ENCODE measurements around the gene COMMD9.

Gene COMMD9

GRCh38 chr11:36238036-36238631 lies 51.1 kb downstream of the COMMD9 start:
- no peaks in the 10 kb centered on the region for H3K9me3 ChIP-seq (ENCODE audit: control insufficient read depth, insufficient read depth, low read length)
- no peak overlapping the region for H3K9ac ChIP-seq (ENCODE audit: low read depth, low read length)
- no peaks in the 10 kb centered on the region for H3K27me3 ChIP-seq (ENCODE audit: control insufficient read depth, insufficient read depth, low read length)
- no peaks in the 10 kb centered on the region; the same call in 1 of the 2 replicates for H3K36me3 ChIP-seq (ENCODE audit: control insufficient read depth, insufficient read depth, low read length)
- H3K4me1 ChIP-seq (ENCODE audit: control insufficient read depth, insufficient read depth, low read length) = no peaks in the 10 kb centered on the region
- H3K27ac ChIP-seq (ENCODE audit: low read depth, low read length) = no peak overlapping the region
- no peak overlapping the region for H3K4me3 ChIP-seq (ENCODE audit: low read depth, low read length)

GRCh38 chr11:36237391-36237790 lies 51.8 kb downstream of the COMMD9 start:
- no peaks in the 10 kb centered on the region for H3K4me1 ChIP-seq (ENCODE audit: control insufficient read depth, insufficient read depth, low read length)
- no peak overlapping the region for H3K9ac ChIP-seq (ENCODE audit: low read depth, low read length)
- no peaks in the 10 kb centered on the region; the same call in 1 of the 2 replicates for H3K36me3 ChIP-seq (ENCODE audit: control insufficient read depth, insufficient read depth, low read length)
- H3K4me3 ChIP-seq (ENCODE audit: low read depth, low read length) = no peak overlapping the region
- H3K27me3 ChIP-seq (ENCODE audit: control insufficient read depth, insufficient read depth, low read length) = no peaks in the 10 kb centered on the region
- H3K27ac ChIP-seq (ENCODE audit: low read depth, low read length) = no peak overlapping the region
- H3K9me3 ChIP-seq (ENCODE audit: control insufficient read depth, insufficient read depth, low read length) = no peaks in the 10 kb centered on the region

GRCh38 chr11:36235750-36236149 lies 53.5 kb downstream of the COMMD9 start:
- Histone ChIP-seq H3K9me3 (ENCODE audit: control insufficient read depth, insufficient read depth, low read length) (no peaks in the 10 kb centered on the region), H3K36me3 (ENCODE audit: control insufficient read depth, insufficient read depth, low read length) (no peaks in the 10 kb centered on the region; the same call in 1 of the 2 replicates), H3K9ac (ENCODE audit: low read depth, low read length) (no peak overlapping the region), H3K27ac (ENCODE audit: low read depth, low read length) (no peak overlapping the region), H3K4me3 (ENCODE audit: low read depth, low read length) (no peak overlapping the region), H3K27me3 (ENCODE audit: control insufficient read depth, insufficient read depth, low read length) (no peaks in the 10 kb centered on the region), H3K4me1 (ENCODE audit: control insufficient read depth, insufficient read depth, low read length) (no peaks in the 10 kb centered on the region)

GRCh38 chr11:36234825-36235224 lies 54.4 kb downstream of the COMMD9 start:
- H3K36me3 ChIP-seq (ENCODE audit: control insufficient read depth, insufficient read depth, low read length) = peaks cover 3% of the 10 kb centered on the region; the same call in 1 of the 2 replicates
- H3K27me3 ChIP-seq (ENCODE audit: control insufficient read depth, insufficient read depth, low read length) = no peaks in the 10 kb centered on the region
- H3K9ac ChIP-seq (ENCODE audit: low read depth, low read length) = no peak overlapping the region
- no peak overlapping the region for H3K27ac ChIP-seq (ENCODE audit: low read depth, low read length)
- H3K4me1 ChIP-seq (ENCODE audit: control insufficient read depth, insufficient read depth, low read length) = no peaks in the 10 kb centered on the region
- no peaks in the 10 kb centered on the region for H3K9me3 ChIP-seq (ENCODE audit: control insufficient read depth, insufficient read depth, low read length)
- no peak overlapping the region for H3K4me3 ChIP-seq (ENCODE audit: low read depth, low read length)

GRCh38 chr11:36233204-36233603 lies 56.0 kb downstream of the COMMD9 start:
- H3K9ac ChIP-seq (ENCODE audit: low read depth, low read length) = no peak overlapping the region
- H3K4me1 ChIP-seq (ENCODE audit: control insufficient read depth, insufficient read depth, low read length) = no peaks in the 10 kb centered on the region
- no peaks in the 10 kb centered on the region for H3K9me3 ChIP-seq (ENCODE audit: control insufficient read depth, insufficient read depth, low read length)
- H3K27ac ChIP-seq (ENCODE audit: low read depth, low read length) = no peak overlapping the region
- no peak overlapping the region for H3K4me3 ChIP-seq (ENCODE audit: low read depth, low read length)
- H3K36me3 ChIP-seq (ENCODE audit: control insufficient read depth, insufficient read depth, low read length) = peaks cover 3% of the 10 kb centered on the region; the same call in 1 of the 2 replicates
- H3K27me3 ChIP-seq (ENCODE audit: control insufficient read depth, insufficient read depth, low read length) = no peaks in the 10 kb centered on the region

GRCh38 chr11:36230779-36231699 lies 58.2 kb downstream of the COMMD9 start:
- Histone ChIP-seq H3K9me3 (ENCODE audit: control insufficient read depth, insufficient read depth, low read length) (no peaks in the 10 kb centered on the region), H3K4me3 (ENCODE audit: low read depth, low read length) (no peak overlapping the region), H3K9ac (ENCODE audit: low read depth, low read length) (no peak overlapping the region), H3K27me3 (ENCODE audit: control insufficient read depth, insufficient read depth, low read length) (no peaks in the 10 kb centered on the region), H3K4me1 (ENCODE audit: control insufficient read depth, insufficient read depth, low read length) (no peaks in the 10 kb centered on the region), H3K27ac (ENCODE audit: low read depth, low read length) (peak overlapping the region; percentile 9), H3K36me3 (ENCODE audit: control insufficient read depth, insufficient read depth, low read length) (peaks cover 3% of the 10 kb centered on the region; the same call in 1 of the 2 replicates)

GRCh38 chr11:36229091-36229705 lies 60.0 kb downstream of the COMMD9 start:
- no peak overlapping the region for H3K4me3 ChIP-seq (ENCODE audit: low read depth, low read length)
- no peaks in the 10 kb centered on the region for H3K27me3 ChIP-seq (ENCODE audit: control insufficient read depth, insufficient read depth, low read length)
- H3K9me3 ChIP-seq (ENCODE audit: control insufficient read depth, insufficient read depth, low read length) = no peaks in the 10 kb centered on the region
- no peaks in the 10 kb centered on the region for H3K4me1 ChIP-seq (ENCODE audit: control insufficient read depth, insufficient read depth, low read length)
- peaks cover 3% of the 10 kb centered on the region; the same call in 1 of the 2 replicates for H3K36me3 ChIP-seq (ENCODE audit: control insufficient read depth, insufficient read depth, low read length)
- H3K27ac ChIP-seq (ENCODE audit: low read depth, low read length) = no peak overlapping the region
- no peak overlapping the region for H3K9ac ChIP-seq (ENCODE audit: low read depth, low read length)

GRCh38 chr11:36228689-36229088 lies 60.5 kb downstream of the COMMD9 start:
- Histone ChIP-seq H3K4me1 (ENCODE audit: control insufficient read depth, insufficient read depth, low read length) (no peaks in the 10 kb centered on the region), H3K9ac (ENCODE audit: low read depth, low read length) (no peak overlapping the region), H3K36me3 (ENCODE audit: control insufficient read depth, insufficient read depth, low read length) (peaks cover 3% of the 10 kb centered on the region; the same call in 1 of the 2 replicates), H3K27ac (ENCODE audit: low read depth, low read length) (no peak overlapping the region), H3K27me3 (ENCODE audit: control insufficient read depth, insufficient read depth, low read length) (no peaks in the 10 kb centered on the region), H3K9me3 (ENCODE audit: control insufficient read depth, insufficient read depth, low read length) (no peaks in the 10 kb centered on the region), H3K4me3 (ENCODE audit: low read depth, low read length) (no peak overlapping the region)

- Histone ChIP-seq H3K4me1 (ENCODE audit: control insufficient read depth, insufficient read depth, low read length) (no peaks in the 10 kb centered on the region), H3K27ac (ENCODE audit: low read depth, low read length) (no peak overlapping the region), H3K27me3 (ENCODE audit: control insufficient read depth, insufficient read depth, low read length) (no peaks in the 10 kb centered on the region), H3K9me3 (ENCODE audit: control insufficient read depth, insufficient read depth, low read length) (no peaks in the 10 kb centered on the region), H3K36me3 (ENCODE audit: control insufficient read depth, insufficient read depth, low read length) (peaks cover 3% of the 10 kb centered on the region; the same call in 1 of the 2 replicates), H3K9ac (ENCODE audit: low read depth, low read length) (no peak overlapping the region), H3K4me3 (ENCODE audit: low read depth, low read length) (no peak overlapping the region)
Measured at GRCh38 chr11:36227044-36227443, 62.2 kb downstream of the COMMD9 start.

- H3K27me3 ChIP-seq (ENCODE audit: control insufficient read depth, insufficient read depth, low read length) = no peaks in the 10 kb centered on the region
- no peak overlapping the region for H3K9ac ChIP-seq (ENCODE audit: low read depth, low read length)
- no peaks in the 10 kb centered on the region for H3K9me3 ChIP-seq (ENCODE audit: control insufficient read depth, insufficient read depth, low read length)
- H3K36me3 ChIP-seq (ENCODE audit: control insufficient read depth, insufficient read depth, low read length) = no peaks in the 10 kb centered on the region
- no peak overlapping the region for H3K4me3 ChIP-seq (ENCODE audit: low read depth, low read length)
- H3K4me1 ChIP-seq (ENCODE audit: control insufficient read depth, insufficient read depth, low read length) = no peaks in the 10 kb centered on the region
- H3K27ac ChIP-seq (ENCODE audit: low read depth, low read length) = no peak overlapping the region
Measured at GRCh38 chr11:36224209-36224882, 64.9 kb downstream of the COMMD9 start.

Measured in HUES48 (cell line).